Activated CD4-positive, alpha-beta T cell treated with anti-CD3 and anti-CD28 coated beads for 24 hours (primary cell): ENCODE results near the gene BHLHE41.

ENCODE experiments used
- DNase-seq, 2 donors: peaks; one replicate each; pipeline ENCODE4 v3.0.0-alpha.2; 2020; ENCODE audit warnings: low read depth in 2 of 2

Gene BHLHE41

GRCh38 chr12:26113853-26114719 lies 10.8 kb downstream of the BHLHE41 start:
- DNase-seq: peak; percentile 57 to 63

DNA sequence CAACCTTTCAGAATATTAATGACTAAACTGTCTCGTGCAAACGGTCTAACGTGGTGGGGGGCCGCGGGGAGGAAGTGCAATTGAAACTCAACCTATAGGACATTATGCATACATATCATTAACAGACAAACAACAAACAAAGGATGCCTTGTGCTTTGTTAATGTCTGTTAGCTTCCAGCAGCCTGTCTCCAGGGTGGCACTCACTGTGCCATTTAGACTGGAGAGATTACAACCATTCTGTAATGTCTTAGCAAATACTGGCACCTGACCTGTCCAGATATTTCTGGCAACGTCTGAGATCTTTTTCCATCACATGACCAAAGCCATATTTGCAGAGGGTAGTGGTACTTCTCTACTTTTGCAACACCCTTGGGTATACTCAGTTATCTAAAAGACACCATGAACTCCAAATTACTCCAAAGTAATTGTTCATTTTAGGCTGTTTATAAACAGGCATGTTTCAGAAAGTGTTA lies 11.6 kb downstream of the BHLHE41 start:
- DNase-seq: no peak

GRCh38 chr12:26112703-26113147 lies 12.1 kb downstream of the BHLHE41 start:
- DNase-seq: no peak

- no peak for DNase-seq
These were observed 12.6 kb downstream of the BHLHE41 start for GRCh38 chr12:26112232-26112631.

DNA sequence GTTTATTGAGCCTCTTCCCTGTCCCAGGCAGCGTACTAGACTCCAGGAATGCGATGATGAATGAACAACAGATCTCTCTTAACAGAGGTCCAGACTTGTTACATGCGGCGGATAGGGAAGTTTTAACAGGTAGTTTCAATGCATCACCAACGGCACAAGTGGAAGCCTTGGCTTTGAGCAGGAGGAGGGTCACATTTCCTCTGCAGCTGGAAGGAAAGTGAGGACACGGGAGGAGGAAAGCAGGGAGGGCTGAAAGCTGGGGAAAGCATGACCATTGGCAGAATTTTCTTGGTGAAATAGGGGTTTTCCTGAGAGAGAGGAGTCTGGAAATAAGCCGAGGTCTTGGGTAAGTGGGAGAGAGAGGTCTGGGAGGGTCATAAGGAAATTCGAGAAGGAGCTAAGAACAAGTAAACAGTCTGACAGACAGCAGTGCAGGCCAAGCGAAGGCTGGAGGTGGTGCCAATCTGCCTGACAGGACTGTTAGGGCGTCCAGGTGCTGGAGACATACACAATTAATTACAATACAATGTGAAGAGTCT lies 15.4 kb downstream of the BHLHE41 start:
- DNase-seq: no peak

GRCh38 chr12:26108915-26109314 lies 15.9 kb downstream of the BHLHE41 start:
- no peak for DNase-seq

- no peak for DNase-seq
These were observed 18.5 kb downstream of the BHLHE41 start for GRCh38 chr12:26106347-26106746.

DNA sequence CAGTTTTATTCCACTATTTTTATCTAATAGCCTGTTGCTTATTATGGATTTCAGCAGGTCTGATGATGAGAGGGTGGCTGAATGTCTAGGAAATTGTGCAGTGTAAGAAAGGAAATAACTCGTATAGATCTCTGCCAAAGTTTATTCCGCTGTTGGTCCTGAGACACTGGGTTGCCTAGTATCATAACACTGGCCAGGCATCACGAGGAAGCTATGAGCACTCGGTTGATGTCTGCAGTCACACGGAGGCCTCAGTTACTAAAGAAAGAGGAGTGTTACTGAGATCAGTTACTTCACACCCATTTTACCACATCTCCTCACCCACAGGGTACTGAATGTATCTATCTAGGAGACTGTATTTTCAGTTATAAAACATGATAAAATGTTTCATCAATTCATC lies 21.9 kb downstream of the BHLHE41 start:
- no peak for DNase-seq

- no peak for DNase-seq
These were observed 23.1 kb downstream of the BHLHE41 start for GRCh38 chr12:26101763-26102162.

GRCh38 chr12:26101350-26101734 lies 23.5 kb downstream of the BHLHE41 start:
- DNase-seq: no peak

GRCh38 chr12:26100666-26101349 lies 24.0 kb downstream of the BHLHE41 start:
- DNase-seq: no peak

- peak; percentile 22 to 43 for DNase-seq
These were observed 27.6 kb downstream of the BHLHE41 start for GRCh38 chr12:26097046-26097878.

- no peak for DNase-seq
These were observed 28.8 kb downstream of the BHLHE41 start for GRCh38 chr12:26096036-26096435.

DNA sequence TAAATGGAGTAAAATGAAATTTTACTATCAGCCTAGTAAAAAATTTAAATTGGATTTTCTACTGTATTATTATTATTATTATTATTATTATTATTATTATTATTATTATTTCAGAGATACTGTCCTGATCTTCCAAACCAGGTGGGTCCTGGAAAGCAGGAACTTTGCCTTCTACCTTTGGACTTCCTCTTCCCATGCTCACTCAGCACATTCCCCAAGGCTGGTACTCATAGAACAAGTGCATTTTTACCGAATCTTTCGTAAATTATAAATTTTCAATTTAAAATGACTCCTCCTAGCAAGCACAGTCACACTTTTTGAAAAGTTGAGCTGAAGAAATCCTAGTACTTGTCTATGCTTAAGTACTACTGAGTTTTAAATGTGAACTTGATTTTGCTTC lies 29.7 kb downstream of the BHLHE41 start:
- DNase-seq: no peak

DNA sequence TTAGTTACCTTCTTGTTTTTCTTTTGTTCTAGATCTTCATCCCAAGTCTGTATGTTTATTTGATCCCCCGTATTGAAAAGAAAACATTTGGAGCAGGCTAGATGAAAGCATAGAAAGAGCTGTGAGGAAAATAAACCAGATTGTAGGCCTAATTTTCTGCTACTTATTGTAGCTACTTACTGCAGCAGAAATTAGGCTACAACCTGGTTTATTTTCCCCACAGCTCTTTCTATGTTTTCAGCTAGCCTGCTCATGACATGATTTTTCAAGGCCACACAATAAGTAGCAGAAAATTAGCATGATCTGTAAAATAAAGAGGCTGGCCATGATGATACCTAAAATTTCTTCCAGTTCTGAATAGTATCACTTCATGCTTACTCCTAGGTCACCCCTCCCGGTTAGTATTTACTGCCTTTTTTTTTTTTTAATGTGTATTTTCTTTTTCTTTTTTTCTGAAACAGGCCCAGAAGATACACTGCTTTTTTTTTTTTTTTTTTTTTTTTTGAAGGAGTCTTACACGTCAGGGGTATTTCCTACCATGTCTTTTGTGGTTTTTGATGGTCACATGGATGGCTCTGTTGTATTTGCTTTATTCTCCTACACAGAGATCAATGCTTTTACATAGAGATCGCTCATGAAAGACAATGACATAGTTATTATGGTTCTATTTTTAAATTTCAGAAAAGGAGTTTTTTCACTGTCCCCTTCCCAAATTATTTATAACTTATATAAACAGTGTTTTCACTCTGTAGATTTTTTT lies 32.3 kb downstream of the BHLHE41 start:
- no peak for DNase-seq

- no peak for DNase-seq
These were observed 33.0 kb downstream of the BHLHE41 start for GRCh38 chr12:26091822-26092221.

DNA sequence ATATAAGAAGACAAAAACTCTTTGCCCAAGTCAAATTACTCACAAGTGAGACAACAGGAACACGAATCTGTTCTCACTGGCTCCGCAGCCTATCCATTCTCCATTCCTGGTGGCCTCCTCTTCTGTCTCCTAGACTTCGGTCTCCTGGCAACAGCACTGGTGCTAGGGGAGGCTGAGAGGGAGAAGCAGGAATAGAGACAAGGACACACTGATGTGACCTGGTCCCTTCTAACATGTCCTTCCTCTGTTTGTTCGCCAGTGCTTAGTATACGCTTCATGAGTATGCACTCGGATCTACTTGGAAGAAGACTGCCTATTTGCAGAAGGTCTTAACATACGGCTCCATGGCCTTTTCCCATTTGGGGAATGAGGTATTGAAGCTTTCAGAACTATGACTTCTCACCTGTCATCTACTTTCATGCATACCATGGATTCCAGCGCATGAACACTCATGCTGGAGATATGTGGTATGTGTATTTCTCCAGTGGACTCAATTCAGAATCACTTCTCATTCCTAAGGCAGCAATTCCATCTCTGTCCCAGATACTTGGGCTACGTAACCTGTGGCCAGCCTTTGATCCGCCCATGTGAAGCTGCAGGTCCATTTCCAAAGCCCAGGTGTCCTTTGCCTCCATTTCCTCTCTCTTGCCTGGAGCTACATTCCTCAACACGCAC lies 33.9 kb downstream of the BHLHE41 start:
- no peak for DNase-seq

GRCh38 chr12:26088998-26089397 lies 35.8 kb downstream of the BHLHE41 start:
- no peak for DNase-seq

GRCh38 chr12:26086936-26087335 lies 37.9 kb downstream of the BHLHE41 start:
- DNase-seq: no peak

DNA sequence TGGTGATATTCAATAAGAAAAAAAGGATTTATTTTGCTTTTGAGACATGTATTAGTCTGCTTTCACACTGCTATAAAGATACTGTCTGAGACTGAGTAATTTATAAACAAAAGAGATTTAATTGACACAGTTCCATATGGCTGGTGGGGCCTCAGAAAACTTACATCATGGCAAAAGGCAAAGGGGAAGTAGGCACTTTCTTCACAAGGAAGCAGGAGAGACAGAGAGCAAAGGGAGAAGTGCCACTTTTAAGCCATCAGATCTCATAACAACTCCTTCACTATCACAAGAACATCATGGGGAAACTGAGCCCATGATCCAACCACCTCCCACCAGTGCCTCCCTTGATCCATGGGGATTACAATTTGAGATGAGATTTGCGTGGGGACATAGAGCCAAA lies 43.9 kb downstream of the BHLHE41 start:
- DNase-seq: no peak
